OCI-LY3 (cell line): ENCODE measurements around the gene RHPN2.
"Not testable (repeated sequence)": the region's sequence is repeated elsewhere in the genome, so short reads cannot be mapped to it uniquely, and the experiment has no call there.

Experiments
- H2AFZ ChIP-seq: fragments of 200-600, 300-600 bp; shearing (Covaris generic); 2 replicates; pipeline ENCODE4 v1.6.0; 2014; ENCODE audit warnings: antibody characterized with exemption, low read depth, low read length
- H3K27ac ChIP-seq: fragments of 200-600, 300-600 bp; sonication (generic); 2 replicates; pipeline ENCODE4 v1.5.1; 2014; ENCODE audit warnings: mild to moderate bottlenecking, low read length, moderate library complexity, mixed read lengths
- H3K27me3 ChIP-seq: fragments of 200-600, 300-600 bp; sonication (generic); 2 replicates; pipeline ENCODE4 v1.6.1; 2014; ENCODE audit warnings: low read depth, low read length, mixed read lengths
- H3K36me3 ChIP-seq: fragments of 200-600, 300-600 bp; sonication (generic); replicated peaks from 2 replicates; pipeline ENCODE3; 2014; ENCODE audit warnings: low read depth, low read length, mixed read lengths
- H3K4me1 ChIP-seq: fragments of 300-600, 200-600 bp; sonication (generic); 2 replicates; pipeline ENCODE4 v1.6.1; 2014; ENCODE audit warnings: low read length, mixed read lengths
- H3K4me2 ChIP-seq: fragments of 200-600, 300-600 bp; sonication (generic); 2 replicates; pipeline ENCODE4 v1.6.1; 2014; ENCODE audit warnings: low read length, mixed read lengths
- H3K4me3 ChIP-seq: fragments of 300-600, 200-600 bp; sonication (generic); 2 replicates; pipeline ENCODE4 v1.5.1; 2014; ENCODE audit warnings: antibody characterized with exemption, mild to moderate bottlenecking, low read length, moderate library complexity
- H3K79me2 ChIP-seq: fragments of 300-600, 200-600 bp; shearing (Covaris generic); 2 replicates; pipeline ENCODE4 v1.6.1; 2014; ENCODE audit warnings: mild to moderate bottlenecking, low read length, mixed read lengths
- H3K9ac ChIP-seq: fragments of 300-600, 200-600 bp; shearing (Covaris generic); 2 replicates; pipeline ENCODE4 v1.6.0; 2014; ENCODE audit warnings: mild to moderate bottlenecking, low read length, moderate library complexity
- H3K9me3 ChIP-seq: fragments of 200-600, 300-600 bp; shearing (Covaris generic); 2 replicates; pipeline ENCODE4 v1.6.1; 2014; ENCODE audit warnings: low read length, mixed read lengths; ENCODE audit not compliant: insufficient read depth
- H4K20me1 ChIP-seq: fragments of 200-600, 300-600 bp; sonication (generic); 2 replicates; pipeline ENCODE4 v1.6.1; 2016; ENCODE audit warnings: low read length, mixed read lengths; ENCODE audit not compliant: insufficient read depth
- CTCF ChIP-seq: fragments of 200-600, 300-600 bp; sonication (generic); IDR thresholded peaks from 2 replicates; pipeline ENCODE4 v1.5.1; 2014; ENCODE audit warnings: antibody characterized with exemption, low read length, low read depth
- EZH2phosphoT487 ChIP-seq: fragments of 200-600 bp; shearing (Covaris generic); IDR thresholded peaks from 2 replicates; pipeline ENCODE4 v1.6.1; 2018; ENCODE audit warnings: antibody characterized with exemption, mixed run types, low read depth

The RHPN2 gene

GRCh38 chr19:33040994-33041827 lies 23.5 kb downstream of the RHPN2 start:
- no peak overlapping the region for H3K4me2 ChIP-seq
- H3K27me3 ChIP-seq: no peaks in the 10 kb centered on the region
- no peaks in the 10 kb centered on the region for H4K20me1 ChIP-seq
- no peak overlapping the region for H3K9ac ChIP-seq
- H3K9me3 ChIP-seq: no peaks in the 10 kb centered on the region
- TF ChIP-seq EZH2phosphoT487 (no peak), CTCF (no peak)
- H3K79me2 ChIP-seq: no peaks in the 10 kb centered on the region
- no peak overlapping the region for H3K27ac ChIP-seq
- no peaks in the 10 kb centered on the region for H3K36me3 ChIP-seq
- no peak overlapping the region for H3K4me3 ChIP-seq
- H2AFZ ChIP-seq: no peak overlapping the region
- no peaks in the 10 kb centered on the region for H3K4me1 ChIP-seq

- no peaks in the 10 kb centered on the region for H3K9me3 ChIP-seq
- no peak overlapping the region for H3K9ac ChIP-seq
- no peaks in the 10 kb centered on the region for H3K4me1 ChIP-seq
- no peaks in the 10 kb centered on the region for H3K27me3 ChIP-seq
- H3K4me2 ChIP-seq: no peak overlapping the region
- H3K36me3 ChIP-seq: no peaks in the 10 kb centered on the region
- H3K27ac ChIP-seq: no peak overlapping the region
- H2AFZ ChIP-seq: no peak overlapping the region
- no peaks in the 10 kb centered on the region for H3K79me2 ChIP-seq
- TF ChIP-seq EZH2phosphoT487 (no peak), CTCF (no peak)
- no peak overlapping the region for H3K4me3 ChIP-seq
- H4K20me1 ChIP-seq: no peaks in the 10 kb centered on the region
Observed at GRCh38 chr19:33039815-33040214, 24.9 kb downstream of the RHPN2 start.

DNA sequence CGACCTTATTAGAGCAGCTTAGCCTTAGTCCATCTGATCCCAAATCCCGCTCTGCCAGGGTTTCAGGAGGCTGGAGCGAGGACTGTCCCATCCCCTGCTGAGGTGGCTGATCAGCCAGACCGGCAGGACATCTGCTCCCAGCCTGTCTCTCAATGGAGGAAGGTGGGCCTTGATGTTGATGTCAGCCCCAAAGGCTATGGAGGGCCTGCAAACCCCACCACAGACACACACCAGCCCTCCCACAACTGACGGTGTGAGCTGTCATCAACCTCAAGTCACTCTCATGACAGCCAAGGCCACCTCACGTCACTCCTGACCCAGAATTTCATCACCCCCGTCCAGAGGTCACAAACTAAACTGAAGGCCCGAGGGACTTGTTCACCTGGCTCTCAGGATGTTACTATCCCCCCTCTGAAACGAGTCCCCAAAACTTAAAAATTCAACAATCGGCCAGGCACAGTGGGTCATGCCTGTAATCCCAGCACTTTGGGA lies 25.5 kb downstream of the RHPN2 start:
- H3K4me2 ChIP-seq: no peak overlapping the region
- H2AFZ ChIP-seq: no peak overlapping the region
- H3K36me3 ChIP-seq: no peaks in the 10 kb centered on the region
- H3K4me1 ChIP-seq: no peaks in the 10 kb centered on the region
- H3K4me3 ChIP-seq: no peak overlapping the region
- no peak for TF ChIP-seq CTCF
- no peak for TF ChIP-seq EZH2phosphoT487
- no peaks in the 10 kb centered on the region for H3K27me3 ChIP-seq
- no peaks in the 10 kb centered on the region for H3K9me3 ChIP-seq
- no peak overlapping the region for H3K9ac ChIP-seq
- H4K20me1 ChIP-seq: no peaks in the 10 kb centered on the region
- no peak overlapping the region for H3K27ac ChIP-seq
- H3K79me2 ChIP-seq: no peaks in the 10 kb centered on the region

- not testable (repeated sequence) for H3K4me1 ChIP-seq, H3K9me3 ChIP-seq, H3K4me3 ChIP-seq, H3K27ac ChIP-seq, H3K36me3 ChIP-seq, H3K27me3 ChIP-seq, H3K4me2 ChIP-seq, H3K79me2 ChIP-seq, H2AFZ ChIP-seq, H4K20me1 ChIP-seq, H3K9ac ChIP-seq
Observed at GRCh38 chr19:33037168-33038025, 27.3 kb downstream of the RHPN2 start.

DNA sequence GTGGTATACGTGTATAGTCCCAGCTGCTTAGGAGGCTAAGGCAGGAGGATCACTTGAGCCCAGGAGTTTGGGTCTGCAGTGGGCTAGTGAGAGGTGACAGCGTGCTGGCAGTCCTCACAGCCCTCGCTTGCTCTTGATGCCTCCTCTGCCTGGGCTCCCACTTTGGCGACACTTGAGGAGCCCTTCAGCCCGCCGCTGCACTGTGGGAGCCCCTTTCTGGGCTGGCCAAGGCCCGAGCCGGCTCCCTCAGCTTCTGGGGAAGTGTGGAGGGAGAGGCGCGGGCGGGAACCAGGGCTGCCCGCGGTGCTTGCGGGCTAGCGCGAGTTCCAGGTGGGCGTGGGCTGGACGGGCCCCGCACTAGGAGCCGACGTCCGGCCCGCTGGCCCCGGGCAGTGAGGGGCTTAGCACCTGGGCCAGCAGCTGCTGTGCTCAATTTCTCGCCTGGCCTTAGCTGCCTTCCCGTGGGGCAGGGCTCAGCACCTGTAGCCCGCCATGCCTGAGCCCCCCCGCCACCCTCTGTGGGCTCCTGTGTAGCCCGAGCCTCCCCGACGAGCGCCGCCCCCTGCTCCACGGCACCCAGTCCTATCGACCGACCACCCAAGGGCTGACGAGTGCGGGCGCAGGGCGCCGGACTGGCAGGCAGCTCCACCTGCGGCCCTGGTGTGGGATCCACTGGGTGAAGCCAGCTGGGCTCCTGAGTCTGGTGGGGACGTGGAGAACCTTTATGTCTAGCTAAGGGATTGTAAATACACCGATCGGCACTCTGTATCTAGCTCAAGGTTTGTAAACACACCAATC lies 28.1 kb downstream of the RHPN2 start:
- not testable (repeated sequence) for H4K20me1 ChIP-seq, H3K36me3 ChIP-seq, H3K79me2 ChIP-seq, H3K9me3 ChIP-seq, H3K4me3 ChIP-seq, H3K27me3 ChIP-seq, H2AFZ ChIP-seq, H3K4me1 ChIP-seq, H3K9ac ChIP-seq, H3K27ac ChIP-seq, H3K4me2 ChIP-seq
